GM19035 (cell line): ENCODE data around the gene HFE.

Source experiments
- ATAC-seq: cut with Tn5 transposase; IDR thresholded peaks from one replicate; pipeline ENCODE4 v1.9.1; 2021; ENCODE audit not compliant: unreplicated experiment

Gene HFE

GRCh38 chr6:26130581-26131249 lies 43.5 kb downstream of the HFE start:
- no peak for ATAC-seq

- ATAC-seq, result no peak
Observed at GRCh38 chr6:26131618-26132017, 44.4 kb downstream of the HFE start.

GRCh38 chr6:26133730-26134129 lies 46.5 kb downstream of the HFE start:
- ATAC-seq, result no peak

GRCh38 chr6:26136321-26136720 lies 49.1 kb downstream of the HFE start:
- ATAC-seq, result no peak

- ATAC-seq, result no peak
Observed at GRCh38 chr6:26140254-26140966, 53.2 kb downstream of the HFE start.

- no peak for ATAC-seq
Observed at GRCh38 chr6:26140967-26141294, 53.7 kb downstream of the HFE start.

GRCh38 chr6:26141378-26141904 lies 54.2 kb downstream of the HFE start:
- ATAC-seq, result no peak

- no peak for ATAC-seq
Observed at GRCh38 chr6:26142026-26142425, 54.8 kb downstream of the HFE start.
